ENCODE results near the gene COL28A1. TPM values are rescaled to one million over a fixed set of nuclear protein-coding genes. Genes with fewer than 3 reads are reported as not detected.
A peak's percentile ranks its signal among the peaks of the same experiment; 100 is the strongest.

COL28A1 gene
- total RNA-seq, 1 donor from 2014 or later: 3.3 TPM

DNA sequence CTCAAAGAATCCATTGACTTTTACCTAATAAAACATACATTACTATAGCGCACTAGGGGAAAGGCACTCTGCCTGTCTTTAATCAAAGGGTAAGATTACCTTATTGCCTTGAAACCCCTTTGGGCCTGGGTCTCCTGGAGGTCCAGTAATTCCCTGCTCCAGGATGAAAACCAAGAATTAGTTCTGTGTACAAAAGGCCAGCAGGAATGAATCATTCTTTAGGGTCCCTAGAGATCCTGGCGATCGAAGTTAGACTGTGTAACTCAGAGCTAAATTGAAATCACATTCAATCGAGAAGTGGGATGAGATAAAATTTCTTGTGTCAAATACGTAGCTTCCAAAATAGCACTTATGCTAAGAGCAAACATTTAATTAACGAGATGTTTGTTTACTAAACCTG lies 29.8 kb downstream of the COL28A1 start:
- Mint-ChIP-seq H3K4me1 (ENCODE audit: unreplicated experiment) (peaks cover 32% of the 10 kb centered on the region), H3K36me3 (no peaks in the 10 kb centered on the region), H3K4me3 (peak overlapping the region; percentile 51), H3K27me3 (no peaks in the 10 kb centered on the region), H3K27ac (no peak overlapping the region), H3K9me3 (peaks cover 2% of the 10 kb centered on the region)
- TF ChIP-seq, protein P1, sequence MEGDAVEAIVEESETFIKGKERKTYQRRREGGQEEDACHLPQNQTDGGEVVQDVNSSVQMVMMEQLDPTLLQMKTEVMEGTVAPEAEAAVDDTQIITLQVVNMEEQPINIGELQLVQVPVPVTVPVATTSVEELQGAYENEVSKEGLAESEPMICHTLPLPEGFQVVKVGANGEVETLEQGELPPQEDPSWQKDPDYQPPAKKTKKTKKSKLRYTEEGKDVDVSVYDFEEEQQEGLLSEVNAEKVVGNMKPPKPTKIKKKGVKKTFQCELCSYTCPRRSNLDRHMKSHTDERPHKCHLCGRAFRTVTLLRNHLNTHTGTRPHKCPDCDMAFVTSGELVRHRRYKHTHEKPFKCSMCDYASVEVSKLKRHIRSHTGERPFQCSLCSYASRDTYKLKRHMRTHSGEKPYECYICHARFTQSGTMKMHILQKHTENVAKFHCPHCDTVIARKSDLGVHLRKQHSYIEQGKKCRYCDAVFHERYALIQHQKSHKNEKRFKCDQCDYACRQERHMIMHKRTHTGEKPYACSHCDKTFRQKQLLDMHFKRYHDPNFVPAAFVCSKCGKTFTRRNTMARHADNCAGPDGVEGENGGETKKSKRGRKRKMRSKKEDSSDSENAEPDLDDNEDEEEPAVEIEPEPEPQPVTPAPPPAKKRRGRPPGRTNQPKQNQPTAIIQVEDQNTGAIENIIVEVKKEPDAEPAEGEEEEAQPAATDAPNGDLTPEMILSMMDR (conservative IDR thresholded peaks at IDR 0.05): no peak
- no peak for DNase-seq (ENCODE audit: extremely low spot score, unreplicated experiment)

GRCh38 chr7:7504910-7505704 lies 30.6 kb downstream of the COL28A1 start:
- TF ChIP-seq, protein P1 (conservative IDR thresholded peaks at IDR 0.05): no peak
- no peaks in the 10 kb centered on the region for H3K27me3 Mint-ChIP-seq
- H3K4me3 Mint-ChIP-seq: peak overlapping the region; percentile 19
- H3K4me1 Mint-ChIP-seq (ENCODE audit: unreplicated experiment): peaks cover 27% of the 10 kb centered on the region
- no peak for DNase-seq (ENCODE audit: extremely low spot score, unreplicated experiment)
- peaks cover 11% of the 10 kb centered on the region for H3K9me3 Mint-ChIP-seq
- H3K36me3 Mint-ChIP-seq: no peaks in the 10 kb centered on the region
- H3K27ac Mint-ChIP-seq: peak overlapping the region; percentile 9

GRCh38 chr7:7499892-7500291 lies 35.8 kb downstream of the COL28A1 start:
- Mint-ChIP-seq H3K4me3 (no peak overlapping the region), H3K9me3 (peaks cover 11% of the 10 kb centered on the region), H3K36me3 (no peaks in the 10 kb centered on the region), H3K27ac (no peak overlapping the region), H3K27me3 (no peaks in the 10 kb centered on the region), H3K4me1 (ENCODE audit: unreplicated experiment) (peaks cover 12% of the 10 kb centered on the region)
- TF ChIP-seq, protein P1 (conservative IDR thresholded peaks at IDR 0.05): no peak
- no peak for DNase-seq (ENCODE audit: extremely low spot score, unreplicated experiment)

DNA sequence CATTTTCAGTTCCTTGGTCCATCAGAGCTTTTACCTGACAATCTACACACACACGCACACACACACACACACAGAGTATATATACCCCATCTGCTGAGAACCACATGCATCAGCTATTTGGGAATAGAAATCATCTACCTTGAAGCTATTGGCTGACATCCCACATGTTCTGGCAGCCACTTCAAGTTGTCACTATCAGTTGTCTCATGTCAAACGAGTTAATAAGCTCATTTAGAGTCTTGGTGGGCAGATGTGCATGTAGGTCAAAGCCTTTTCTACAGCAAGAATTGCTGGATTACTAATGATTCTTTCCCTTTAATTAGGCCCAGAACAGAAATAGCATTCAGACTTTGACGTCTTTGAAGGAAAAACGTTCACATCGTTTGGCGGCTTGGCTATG lies 36.8 kb downstream of the COL28A1 start:
- Mint-ChIP-seq H3K36me3 (no peaks in the 10 kb centered on the region), H3K9me3 (peaks cover 11% of the 10 kb centered on the region), H3K4me3 (no peak overlapping the region), H3K27ac (no peak overlapping the region), H3K4me1 (ENCODE audit: unreplicated experiment) (peaks cover 9% of the 10 kb centered on the region), H3K27me3 (no peaks in the 10 kb centered on the region)
- TF ChIP-seq, protein P1 (conservative IDR thresholded peaks at IDR 0.05): no peak
- no peak for DNase-seq (ENCODE audit: extremely low spot score, unreplicated experiment)

DNA sequence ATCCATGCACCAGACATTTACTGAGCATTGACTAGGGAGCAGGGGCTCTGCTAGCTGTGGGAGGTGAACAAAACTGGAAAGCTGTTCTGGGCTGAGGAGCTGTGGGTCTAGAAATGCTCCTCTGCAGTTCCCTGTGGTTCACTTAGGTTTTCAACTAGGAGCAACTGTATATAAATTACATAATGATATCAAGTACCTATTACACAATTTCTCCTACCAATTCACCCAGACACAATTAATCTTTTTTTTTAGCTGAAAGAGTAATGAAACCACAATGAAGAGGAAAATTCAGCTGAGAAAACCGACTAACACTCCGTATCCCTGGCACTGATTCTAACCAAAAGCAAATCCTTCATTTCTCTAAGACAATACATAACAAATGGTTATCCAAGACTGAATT lies 39.4 kb downstream of the COL28A1 start:
- no peak overlapping the region for H3K4me3 Mint-ChIP-seq
- TF ChIP-seq, protein P1 (conservative IDR thresholded peaks at IDR 0.05): no peak
- no peak for DNase-seq (ENCODE audit: extremely low spot score, unreplicated experiment)
- H3K4me1 Mint-ChIP-seq (ENCODE audit: unreplicated experiment): peaks cover 4% of the 10 kb centered on the region
- no peaks in the 10 kb centered on the region for H3K36me3 Mint-ChIP-seq
- no peaks in the 10 kb centered on the region for H3K27me3 Mint-ChIP-seq
- H3K27ac Mint-ChIP-seq: no peak overlapping the region
- peaks cover 11% of the 10 kb centered on the region for H3K9me3 Mint-ChIP-seq

Data from type B pancreatic cell (in vitro differentiated cells).